ENCODE measurements around the gene SCCPDH. TPM values are rescaled to one million over a fixed set of nuclear protein-coding genes. Genes with fewer than 3 reads are reported as not detected.

SCCPDH gene
- total and polyA plus RNA-seq, 2 of the 13 experiments (the other 11 are each of a cell fraction or from before 2014, with no cell fraction given): 36.7 to 62.3 TPM

DNA sequence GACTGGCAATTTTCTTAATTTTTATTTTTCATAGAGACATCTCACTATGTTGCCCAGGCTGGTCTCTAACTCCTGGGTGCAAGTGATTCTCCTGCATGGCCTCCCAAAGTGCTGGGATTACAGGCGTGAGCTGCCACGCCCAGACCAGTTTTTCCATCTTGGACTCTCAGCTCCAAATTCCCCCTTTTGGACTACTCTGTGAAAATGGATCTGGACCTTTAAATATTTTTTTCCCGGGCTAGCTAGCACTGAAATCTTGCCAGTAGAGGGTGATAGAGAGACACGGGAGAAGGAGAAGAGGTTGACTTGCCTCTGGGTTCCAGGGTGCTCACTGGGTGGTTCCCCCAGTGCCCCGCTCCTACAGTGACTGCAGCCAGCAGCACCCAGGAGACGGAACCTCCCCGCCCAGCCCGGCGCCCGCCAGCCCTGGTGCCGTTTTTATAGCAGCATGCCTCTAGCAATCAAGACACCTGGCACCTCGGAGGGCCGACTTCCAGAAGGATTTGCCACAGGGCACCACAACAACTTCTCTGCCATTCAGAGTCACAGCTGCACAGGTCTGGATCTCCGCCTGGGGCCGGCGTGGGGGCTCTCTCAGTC is 34.7 kb upstream of the SCCPDH start (continued):
- TF ChIP-seq IKZF4 (CRISPR knock-in tag; IDR thresholded peaks at IDR 0.05; ENCODE audit: borderline replicate concordance, low read depth, not compliant biosample characterization) (no peak), ZNF780A (CRISPR knock-in tag; IDR thresholded peaks at IDR 0.05) (no peak), ZBTB1 (CRISPR knock-in tag; IDR thresholded peaks at IDR 0.05; ENCODE audit: borderline replicate concordance) (no peak), MAFG (CRISPR knock-in tag; IDR thresholded peaks at IDR 0.05) (no peak), ZNF761 (CRISPR knock-in tag; conservative IDR thresholded peaks at IDR 0.05) (no peak), ZNF124 (CRISPR knock-in tag; IDR thresholded peaks at IDR 0.05) (0 out of 2 replicates have a peak, but pooled peaks have one; percentile 33), ZNF724P (CRISPR knock-in tag; IDR thresholded peaks at IDR 0.05; ENCODE audit: borderline replicate concordance) (no peak), PREB (CRISPR knock-in tag; IDR thresholded peaks at IDR 0.05) (no peak), RORA (CRISPR knock-in tag; IDR thresholded peaks at IDR 0.05) (no peak), MTA1 (CRISPR knock-in tag; IDR thresholded peaks at IDR 0.05; ENCODE audit: borderline replicate concordance) (no peak), REXO4 (CRISPR knock-in tag; IDR thresholded peaks at IDR 0.05; ENCODE audit: borderline replicate concordance) (no peak), ZNF12 (CRISPR knock-in tag; IDR thresholded peaks at IDR 0.05) (no peak), ARID5B (CRISPR knock-in tag; IDR thresholded peaks at IDR 0.05) (peak; percentile 26; the same call in 1 of the 2 replicates), ZFP1 (CRISPR knock-in tag; IDR thresholded peaks at IDR 0.05) (no peak), ZSCAN22 (CRISPR knock-in tag; IDR thresholded peaks at IDR 0.05) (no peak), RAD51 (IDR thresholded peaks at IDR 0.05; ENCODE audit: borderline replicate concordance) (no peak), POLR2AphosphoS2 (IDR thresholded peaks at IDR 0.05; ENCODE audit: low read depth, low read length) (no peak), STAG1 (CRISPR knock-in tag; IDR thresholded peaks at IDR 0.05) (peak; percentile 83)
- TF ChIP-seq, protein P1, sequence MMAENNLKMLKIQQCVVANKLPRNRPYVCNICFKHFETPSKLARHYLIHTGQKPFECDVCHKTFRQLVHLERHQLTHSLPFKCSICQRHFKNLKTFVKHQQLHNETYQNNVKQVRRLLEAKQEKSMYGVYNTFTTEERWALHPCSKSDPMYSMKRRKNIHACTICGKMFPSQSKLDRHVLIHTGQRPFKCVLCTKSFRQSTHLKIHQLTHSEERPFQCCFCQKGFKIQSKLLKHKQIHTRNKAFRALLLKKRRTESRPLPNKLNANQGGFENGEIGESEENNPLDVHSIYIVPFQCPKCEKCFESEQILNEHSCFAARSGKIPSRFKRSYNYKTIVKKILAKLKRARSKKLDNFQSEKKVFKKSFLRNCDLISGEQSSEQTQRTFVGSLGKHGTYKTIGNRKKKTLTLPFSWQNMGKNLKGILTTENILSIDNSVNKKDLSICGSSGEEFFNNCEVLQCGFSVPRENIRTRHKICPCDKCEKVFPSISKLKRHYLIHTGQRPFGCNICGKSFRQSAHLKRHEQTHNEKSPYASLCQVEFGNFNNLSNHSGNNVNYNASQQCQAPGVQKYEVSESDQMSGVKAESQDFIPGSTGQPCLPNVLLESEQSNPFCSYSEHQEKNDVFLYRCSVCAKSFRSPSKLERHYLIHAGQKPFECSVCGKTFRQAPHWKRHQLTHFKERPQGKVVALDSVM (CRISPR knock-in tag; IDR thresholded peaks at IDR 0.05): peak; percentile 39; the same call in 1 of the 2 replicates
- TF ChIP-seq, protein P2, sequence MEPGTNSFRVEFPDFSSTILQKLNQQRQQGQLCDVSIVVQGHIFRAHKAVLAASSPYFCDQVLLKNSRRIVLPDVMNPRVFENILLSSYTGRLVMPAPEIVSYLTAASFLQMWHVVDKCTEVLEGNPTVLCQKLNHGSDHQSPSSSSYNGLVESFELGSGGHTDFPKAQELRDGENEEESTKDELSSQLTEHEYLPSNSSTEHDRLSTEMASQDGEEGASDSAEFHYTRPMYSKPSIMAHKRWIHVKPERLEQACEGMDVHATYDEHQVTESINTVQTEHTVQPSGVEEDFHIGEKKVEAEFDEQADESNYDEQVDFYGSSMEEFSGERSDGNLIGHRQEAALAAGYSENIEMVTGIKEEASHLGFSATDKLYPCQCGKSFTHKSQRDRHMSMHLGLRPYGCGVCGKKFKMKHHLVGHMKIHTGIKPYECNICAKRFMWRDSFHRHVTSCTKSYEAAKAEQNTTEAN (CRISPR knock-in tag; conservative IDR thresholded peaks at IDR 0.05): no peak
- TF ChIP-seq, protein P3, sequence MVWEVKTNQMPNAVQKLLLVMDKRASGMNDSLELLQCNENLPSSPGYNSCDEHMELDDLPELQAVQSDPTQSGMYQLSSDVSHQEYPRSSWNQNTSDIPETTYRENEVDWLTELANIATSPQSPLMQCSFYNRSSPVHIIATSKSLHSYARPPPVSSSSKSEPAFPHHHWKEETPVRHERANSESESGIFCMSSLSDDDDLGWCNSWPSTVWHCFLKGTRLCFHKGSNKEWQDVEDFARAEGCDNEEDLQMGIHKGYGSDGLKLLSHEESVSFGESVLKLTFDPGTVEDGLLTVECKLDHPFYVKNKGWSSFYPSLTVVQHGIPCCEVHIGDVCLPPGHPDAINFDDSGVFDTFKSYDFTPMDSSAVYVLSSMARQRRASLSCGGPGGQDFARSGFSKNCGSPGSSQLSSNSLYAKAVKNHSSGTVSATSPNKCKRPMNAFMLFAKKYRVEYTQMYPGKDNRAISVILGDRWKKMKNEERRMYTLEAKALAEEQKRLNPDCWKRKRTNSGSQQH (CRISPR knock-in tag; IDR thresholded peaks at IDR 0.05; ENCODE audit: low read depth): no peak

Data from HepG2 (cell line).